ENCODE results near the gene CCDC196. TPM values are rescaled to one million over a fixed set of nuclear protein-coding genes. Genes with fewer than 3 reads are reported as not detected.

Gene CCDC196
- total RNA-seq, 2 experiments from 2014 or later: not detected

GRCh38 chr14:66444271-66444927, 41.8 kb upstream of the CCDC196 start:
- Histone ChIP-seq H3K9me2 (ENCODE audit: insufficient read depth, low read length) (no peaks in the 10 kb centered on the region), H4K20me1 (ENCODE audit: insufficient read depth, low read length) (no peaks in the 10 kb centered on the region)
- CTCF ChIA-PET (ENCODE audit: unreplicated experiment): interaction anchor here (0.6 kb wide), 1 partner anchor 1649 kb away, joined by 4 read pairs; no protein-coding TSS in a partner anchor

GRCh38 chr14:66445936-66446335, 40.2 kb upstream of the CCDC196 start:
- Histone ChIP-seq H3K79me2 (ENCODE audit: insufficient read depth, low read depth, low read length) (no peaks in the 10 kb centered on the region), H3K9me2 (ENCODE audit: insufficient read depth, low read length) (no peaks in the 10 kb centered on the region), H3K4me3 (ENCODE audit: low read depth, low read length, poor library complexity, severe bottlenecking) (no peak overlapping the region), H3K9me3 (ENCODE audit: low read length) (no peaks in the 10 kb centered on the region), H2AFZ (ENCODE audit: low read length) (no peak overlapping the region), H4K20me1 (ENCODE audit: insufficient read depth, low read length) (no peaks in the 10 kb centered on the region), H3K4me2 (ENCODE audit: low read length) (no peak overlapping the region), H3K4me1 (ENCODE audit: insufficient read depth, low read length, poor library complexity, severe bottlenecking) (no peaks in the 10 kb centered on the region), H3K36me3 (ENCODE audit: insufficient read depth, low read length) (no peaks in the 10 kb centered on the region), H3K27ac (ENCODE audit: low read depth, low read length, poor library complexity, severe bottlenecking) (no peak overlapping the region)
- CTCF ChIA-PET (ENCODE audit: unreplicated experiment): no interaction called here
- POLR2A ChIA-PET: no interaction called here
- intact Hi-C loops (cut with micrococcal nuclease; ENCODE audit: unreplicated experiment): no loop called here
- TF ChIP-seq EZH2phosphoT487 (IDR thresholded peaks at IDR 0.05; ENCODE audit: borderline replicate concordance, low read depth, low read length) (no peak), CTCF (conservative IDR thresholded peaks at IDR 0.05; ENCODE audit: low read length) (no peak)
- no peak for DNase-seq (ENCODE audit: low spot score)
- no TSS peak for BruUV-seq (replicated peaks)

More at GRCh38 chr14:66444271-66444927, 41.8 kb upstream of the CCDC196 start:
- no peak for TF ChIP-seq CTCF (conservative IDR thresholded peaks at IDR 0.05; ENCODE audit: low read length)
- no peak for TF ChIP-seq EZH2phosphoT487 (IDR thresholded peaks at IDR 0.05; ENCODE audit: borderline replicate concordance, low read depth, low read length)
- Histone ChIP-seq H3K79me2 (ENCODE audit: insufficient read depth, low read depth, low read length) (no peaks in the 10 kb centered on the region), H3K4me1 (ENCODE audit: insufficient read depth, low read length, poor library complexity, severe bottlenecking) (no peaks in the 10 kb centered on the region), H2AFZ (ENCODE audit: low read length) (no peak overlapping the region), H3K4me2 (ENCODE audit: low read length) (no peak overlapping the region), H3K4me3 (ENCODE audit: low read depth, low read length, poor library complexity, severe bottlenecking) (no peak overlapping the region), H3K9me3 (ENCODE audit: low read length) (no peaks in the 10 kb centered on the region), H3K27ac (ENCODE audit: low read depth, low read length, poor library complexity, severe bottlenecking) (no peak overlapping the region), H3K36me3 (ENCODE audit: insufficient read depth, low read length) (no peaks in the 10 kb centered on the region)
- no TSS peak for BruUV-seq (replicated peaks)
- no peak for DNase-seq (ENCODE audit: low spot score)
- POLR2A ChIA-PET: no interaction called here
- intact Hi-C loops (cut with micrococcal nuclease; ENCODE audit: unreplicated experiment): no loop called here

GRCh38 chr14:66453469-66453868, 32.7 kb upstream of the CCDC196 start:
- Histone ChIP-seq H3K4me1 (ENCODE audit: insufficient read depth, low read length, poor library complexity, severe bottlenecking) (no peaks in the 10 kb centered on the region), H3K79me2 (ENCODE audit: insufficient read depth, low read depth, low read length) (no peaks in the 10 kb centered on the region), H2AFZ (ENCODE audit: low read length) (no peak overlapping the region), H3K9me2 (ENCODE audit: insufficient read depth, low read length) (no peaks in the 10 kb centered on the region), H3K36me3 (ENCODE audit: insufficient read depth, low read length) (no peaks in the 10 kb centered on the region), H3K27ac (ENCODE audit: low read depth, low read length, poor library complexity, severe bottlenecking) (no peak overlapping the region), H3K9me3 (ENCODE audit: low read length) (no peaks in the 10 kb centered on the region), H3K4me3 (ENCODE audit: low read depth, low read length, poor library complexity, severe bottlenecking) (no peak overlapping the region), H4K20me1 (ENCODE audit: insufficient read depth, low read length) (no peaks in the 10 kb centered on the region), H3K4me2 (ENCODE audit: low read length) (no peak overlapping the region)
- ChIA-PET POLR2A (interaction anchor here (0.7 kb wide), 1 partner anchor 14 kb away, joined by 3 read pairs; no protein-coding TSS in a partner anchor), CTCF (ENCODE audit: unreplicated experiment) (no interaction called here)
- no peak for TF ChIP-seq EZH2phosphoT487 (IDR thresholded peaks at IDR 0.05; ENCODE audit: borderline replicate concordance, low read depth, low read length)
- TF ChIP-seq CTCF (conservative IDR thresholded peaks at IDR 0.05; ENCODE audit: low read length): no peak
- no TSS peak for BruUV-seq (replicated peaks)
- DNase-seq (ENCODE audit: low spot score): no peak
- intact Hi-C loops (cut with micrococcal nuclease; ENCODE audit: unreplicated experiment): no loop called here
